HCT116 (cell line): ENCODE results near the gene IRGC. TPM values are rescaled to one million over a fixed set of nuclear protein-coding genes. Genes with fewer than 3 reads are reported as not detected.

Experiments
- ATAC-seq: fragments of 200-7000 bp; cut with Tn5 transposase; 2 replicates; pipeline ENCODE4 v1.9.1; 2020; ENCODE audit warnings: mild to moderate bottlenecking, moderate library complexity
- BruUV-seq: library from RNA; stranded (reverse); fragments of 400-500 nt; replicated peaks from 2 replicates; lab custom pipeline; 2021; lab: Mats Ljungman, UMichigan
- CTCF ChIA-PET: fragments of 300-600 bp; sonication (Branson Sonifier 250); formaldehyde crosslinking; loops from one replicate; lab custom pipeline; 2021; ENCODE audit warnings: antibody characterized with exemption; lab: Charles Lee
- POLR2A ChIA-PET: fragments of 300-600, 350-600 bp; sonication (Branson Sonifier 250); formaldehyde crosslinking; loops from one replicate; lab custom pipeline; 2021; ENCODE audit warnings: antibody characterized with exemption; lab: Charles Lee
- RAD21 ChIA-PET, 2 experiments: fragments of 300-600 bp; sonication (Branson Sonifier 250); formaldehyde crosslinking; loops; one replicate each; lab custom pipeline; 2023; ENCODE audit warnings: low total read pairs in 2 of 2; ENCODE audit not compliant: uncharacterized antibody in 2 of 2, unreplicated experiment in 2 of 2, low non-redundant PET in 1 of 2; lab: Charles Lee
- DNase-seq: peaks from one replicate; pipeline ENCODE4 v3.0.0-alpha.2; 2010; ENCODE audit warnings: low read depth, low spot score
- H2AFZ ChIP-seq: fragments of 200-600 bp; shearing (Covaris generic), sonication (generic); 2 replicates; pipeline ENCODE4 v1.6.1; 2017; ENCODE audit warnings: low read depth, mixed run types, mixed read lengths, antibody characterized with exemption, low read length; ENCODE audit not compliant: poor library complexity, severe bottlenecking
- H3K27ac ChIP-seq: 2 replicates; pipeline ENCODE4 v1.5.1; 2012; ENCODE audit warnings: low read depth, low read length
- H3K27me3 ChIP-seq: fragments of 200-600 bp; sonication (generic); 2 replicates; pipeline ENCODE4 v1.6.1; 2016; ENCODE audit warnings: mixed run types, low read length, mixed read lengths; ENCODE audit not compliant: insufficient read depth
- H3K36me3 ChIP-seq, 2 experiments: fragments of 200-500 bp in 1 of 2; fragments of 200-600 bp in 1 of 2; sonication (Bioruptor generic) in 1 of 2; sonication (generic) in 1 of 2; 2 replicates each; pipeline versions ENCODE4 v1.5.1 to v1.6.1; 2014 to 2016; ENCODE audit warnings: low read length in 2 of 2, inconsistent platforms in 1 of 2, mixed read lengths in 1 of 2, mixed run types in 1 of 2; ENCODE audit not compliant: insufficient read depth in 2 of 2, control insufficient read depth in 1 of 2
- H3K4me1 ChIP-seq, 2 experiments: fragments of 200-600 bp in 1 of 2; sonication (generic) in 1 of 2; 2 replicates each; pipeline versions ENCODE4 v1.5.1 to v1.6.1; 2012 to 2017; ENCODE audit warnings: low read length in 2 of 2, inconsistent platforms in 1 of 2, mild to moderate bottlenecking in 1 of 2, mixed read lengths in 1 of 2, mixed run types in 1 of 2, moderate library complexity in 1 of 2; ENCODE audit not compliant: insufficient read depth in 2 of 2, control insufficient read depth in 1 of 2
- H3K4me2 ChIP-seq: fragments of 200-600 bp; sonication (generic); 2 replicates; pipeline ENCODE4 v1.6.1; 2017; ENCODE audit warnings: mixed run types, low read length, mixed read lengths
- H3K4me3 ChIP-seq, 2 experiments: fragments of 200-600 bp in 1 of 2; sonication (generic) in 1 of 2; replicated peaks in 1 of 2; 2 replicates each; pipeline ENCODE4 v1.5.1; 2011 to 2016; ENCODE audit warnings: low read length in 2 of 2, control low read depth in 1 of 2, low read depth in 1 of 2, mild to moderate bottlenecking in 1 of 2, mixed read lengths in 1 of 2, mixed run types in 1 of 2
- H3K79me2 ChIP-seq: fragments of 200-600 bp; sonication (generic); 2 replicates; pipeline ENCODE4 v1.6.1; 2017; ENCODE audit warnings: mild to moderate bottlenecking, mixed run types, low read length, moderate library complexity, mixed read lengths; ENCODE audit not compliant: insufficient read depth
- H3K9ac ChIP-seq: fragments of 200-600 bp; sonication (generic); 2 replicates; pipeline ENCODE4 v1.6.1; 2016; ENCODE audit warnings: low read length, mixed read lengths
- H3K9me2 ChIP-seq: fragments of 200-600 bp; sonication (generic), shearing (Covaris generic); 2 replicates; pipeline ENCODE4 v1.6.1; 2017; ENCODE audit warnings: mixed run types, mild to moderate bottlenecking, moderate library complexity; ENCODE audit not compliant: insufficient read depth
- H3K9me3 ChIP-seq, 2 experiments: fragments of 200-500 bp in 1 of 2; fragments of 200-600 bp in 1 of 2; sonication (Bioruptor generic) in 1 of 2; sonication (generic) in 1 of 2; 2 replicates each; pipeline ENCODE4 v1.6.1; 2014 to 2017; ENCODE audit warnings: low read length in 2 of 2, mixed read lengths in 2 of 2, inconsistent platforms in 1 of 2, low read depth in 1 of 2, mild to moderate bottlenecking in 1 of 2, mixed run types in 1 of 2, moderate library complexity in 1 of 2; ENCODE audit not compliant: control insufficient read depth in 1 of 2, insufficient read depth in 1 of 2
- H4K20me1 ChIP-seq: fragments of 200-600 bp; sonication (generic), shearing (Covaris generic); 2 replicates; pipeline ENCODE4 v1.6.1; 2017; ENCODE audit warnings: mixed run types, mild to moderate bottlenecking, moderate library complexity; ENCODE audit not compliant: insufficient read depth
- ATF3 ChIP-seq: IDR thresholded peaks from 2 replicates; pipeline ENCODE4 v1.6.1; 2012
- CBX3 ChIP-seq: IDR thresholded peaks from 2 replicates; pipeline ENCODE4 v1.6.1; 2012; ENCODE audit warnings: low read depth
- ELF1 ChIP-seq: IDR thresholded peaks from 2 replicates; pipeline ENCODE4 v1.6.1; 2012; ENCODE audit warnings: low read depth, borderline replicate concordance
- FOSL1 ChIP-seq: IDR thresholded peaks from 2 replicates; pipeline ENCODE4 v1.6.1; 2012; ENCODE audit warnings: low read depth
- JUND ChIP-seq: IDR thresholded peaks from 2 replicates; pipeline ENCODE4 v1.6.1; 2012
- MAX ChIP-seq: IDR thresholded peaks from 2 replicates; pipeline ENCODE4 v1.6.1; 2012
- POLR2A ChIP-seq: IDR thresholded peaks from 2 replicates; pipeline ENCODE4 v1.7.0; 2011; ENCODE audit warnings: borderline replicate concordance; ENCODE audit not compliant: insufficient read depth, insufficient read length; ENCODE audit errors: extremely low read depth
- POLR2AphosphoS5 ChIP-seq: IDR thresholded peaks from 2 replicates; pipeline ENCODE4 v1.6.1; 2011; ENCODE audit warnings: mild to moderate bottlenecking, low read depth, low read length, moderate library complexity
- REST ChIP-seq: IDR thresholded peaks from 2 replicates; pipeline ENCODE4 v1.6.1; 2012; ENCODE audit warnings: low read depth
- SIN3A ChIP-seq: IDR thresholded peaks from 2 replicates; pipeline ENCODE4 v1.6.1; 2012; ENCODE audit warnings: low read depth
- SRF ChIP-seq: IDR thresholded peaks from 2 replicates; pipeline ENCODE4 v1.6.1; 2012; ENCODE audit warnings: low read depth
- TCF7L2 ChIP-seq: IDR thresholded peaks from 2 replicates; pipeline ENCODE4 v1.7.0; 2011; ENCODE audit warnings: borderline replicate concordance, inconsistent platforms; ENCODE audit not compliant: insufficient read depth, insufficient read length; ENCODE audit errors: extremely low read depth
- intact Hi-C: fragments of 100-400 bp; cut with micrococcal nuclease; formaldehyde crosslinking; loops from 2 replicates; pipeline ENCODE4 v1.10.0; 2022
- total RNA-seq: library from RNA; stranded (reverse); gene quantifications from one replicate; pipeline ENCODE4 v1.2.1, GENCODE V29; 2021; ENCODE audit not compliant: unreplicated experiment
- TF ChIP-seq, protein P1 (sequence below): IDR thresholded peaks from 2 replicates; pipeline ENCODE4 v1.6.1; 2011; ENCODE audit warnings: mild to moderate bottlenecking, low read length, moderate library complexity; ENCODE audit not compliant: insufficient replicate concordance; ENCODE audit errors: extremely low read depth

IRGC gene
- total RNA-seq, 1 experiment from 2014 or later = not detected

DNA sequence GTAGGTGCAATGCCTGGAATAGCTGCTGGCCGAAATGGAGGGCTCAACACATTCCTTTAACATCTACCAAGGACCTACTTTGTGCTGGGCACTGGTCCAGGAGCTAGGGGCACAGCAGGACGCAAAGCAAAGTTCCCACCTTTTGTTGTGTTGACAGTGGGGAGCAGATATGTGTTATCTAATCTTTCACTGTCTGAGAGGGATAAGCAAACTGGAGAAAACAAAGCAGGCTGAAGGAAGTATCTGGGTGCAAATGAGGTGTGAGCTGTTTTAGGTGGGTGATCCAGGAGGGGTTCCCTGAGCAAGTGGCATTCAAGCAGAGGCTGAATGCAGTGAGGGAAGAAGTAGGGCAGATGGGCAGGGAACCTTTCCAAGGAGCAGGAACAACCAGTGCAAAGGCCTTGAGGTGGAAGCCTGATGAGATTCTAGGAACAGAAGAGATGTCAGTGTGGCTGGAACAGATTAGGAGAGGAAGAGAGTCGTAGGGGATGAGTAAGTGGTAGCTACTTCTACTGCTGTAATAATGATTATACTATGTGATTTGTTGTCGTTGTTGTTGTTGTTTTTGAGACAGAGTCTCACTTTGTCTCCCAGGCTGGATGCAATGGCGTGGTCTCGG is 43.7 kb upstream of the IRGC start:
- TF ChIP-seq POLR2A (no peak), REST (no peak), JUND (no peak), ATF3 (no peak), SIN3A (no peak), ELF1 (no peak), MAX (no peak), FOSL1 (no peak), TCF7L2 (no peak), SRF (no peak), POLR2AphosphoS5 (no peak), CBX3 (no peak)
- TF ChIP-seq, protein P1, sequence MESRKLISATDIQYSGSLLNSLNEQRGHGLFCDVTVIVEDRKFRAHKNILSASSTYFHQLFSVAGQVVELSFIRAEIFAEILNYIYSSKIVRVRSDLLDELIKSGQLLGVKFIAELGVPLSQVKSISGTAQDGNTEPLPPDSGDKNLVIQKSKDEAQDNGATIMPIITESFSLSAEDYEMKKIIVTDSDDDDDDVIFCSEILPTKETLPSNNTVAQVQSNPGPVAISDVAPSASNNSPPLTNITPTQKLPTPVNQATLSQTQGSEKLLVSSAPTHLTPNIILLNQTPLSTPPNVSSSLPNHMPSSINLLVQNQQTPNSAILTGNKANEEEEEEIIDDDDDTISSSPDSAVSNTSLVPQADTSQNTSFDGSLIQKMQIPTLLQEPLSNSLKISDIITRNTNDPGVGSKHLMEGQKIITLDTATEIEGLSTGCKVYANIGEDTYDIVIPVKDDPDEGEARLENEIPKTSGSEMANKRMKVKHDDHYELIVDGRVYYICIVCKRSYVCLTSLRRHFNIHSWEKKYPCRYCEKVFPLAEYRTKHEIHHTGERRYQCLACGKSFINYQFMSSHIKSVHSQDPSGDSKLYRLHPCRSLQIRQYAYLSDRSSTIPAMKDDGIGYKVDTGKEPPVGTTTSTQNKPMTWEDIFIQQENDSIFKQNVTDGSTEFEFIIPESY = no peak
- TF ChIP-seq, all 23 proteins: peak for 0
- RAD21 ChIA-PET = interaction anchor here in 1 of 2 experiments (0.5 kb wide), 1 partner anchor 81 kb away, joined by 4 read pairs; no protein-coding TSS in a partner anchor
- BruUV-seq = no TSS peak
- H4K20me1 ChIP-seq = no peaks in the 10 kb centered on the region
- ATAC-seq (no peak), DNase-seq (no peak)
- POLR2A ChIA-PET = interaction anchor here (1.1 to 1.4 kb wide), 2 partner anchors 16 to 83 kb away, joined by 3 to 4 read pairs; partner anchors contain the start of gene SMG9
- no peak overlapping the region for H2AFZ ChIP-seq
- intact Hi-C loops = loop anchor here (10.0 kb wide), 1 partner anchor 113 kb away; the partner anchor contains the start of gene KCNN4
- peaks cover 42 to 74% of the 10 kb centered on the region in 2 experiments for H3K4me1 ChIP-seq
- CTCF ChIA-PET = no interaction called here
- peaks cover 21% of the 10 kb centered on the region for H3K79me2 ChIP-seq
- H3K9me2 ChIP-seq = no peaks in the 10 kb centered on the region
- no peaks in the 10 kb centered on the region for H3K9me3 ChIP-seq
- H3K27me3 ChIP-seq = no peaks in the 10 kb centered on the region
- H3K27ac ChIP-seq = no peak overlapping the region
- peak overlapping the region; percentile 19; the same call in 1 of the 2 replicates for H3K9ac ChIP-seq
- H3K36me3 ChIP-seq = peaks cover 5 to 6% of the 10 kb centered on the region in 2 experiments
- no peak overlapping the region for H3K4me3 ChIP-seq
- peak overlapping the region; percentile 30 for H3K4me2 ChIP-seq
